Astrocyte (in vitro differentiated cells and primary cell): ENCODE data around the gene ARID2. TPM values are rescaled to one million over a fixed set of nuclear protein-coding genes. Genes with fewer than 3 reads are reported as not detected.

ENCODE experiments used
- DNase-seq: peaks from one replicate; pipeline ENCODE4 v3.0.0-alpha.2; 2010; ENCODE audit warnings: low read depth
- FAIRE-seq: peaks from 2 replicates; lab custom pipeline; 2011; peaks lifted over from hg19 to GRCh38; lab: Jason Lieb, UNC
- H2AFZ ChIP-seq: 2 replicates; pipeline ENCODE4 v1.6.0; 2012; ENCODE audit warnings: low read depth, low read length, inconsistent platforms
- H3K27ac ChIP-seq: 2 replicates; pipeline ENCODE4 v1.5.1; 2011; ENCODE audit warnings: low read depth, low read length, inconsistent platforms
- H3K27me3 ChIP-seq: 2 replicates; pipeline ENCODE4 v1.6.0; 2011; ENCODE audit warnings: low read length, inconsistent platforms; ENCODE audit not compliant: insufficient read depth
- H3K36me3 ChIP-seq: 2 replicates; pipeline ENCODE4 v1.5.1; 2011; ENCODE audit warnings: low read length, inconsistent platforms; ENCODE audit not compliant: insufficient read depth
- H3K4me1 ChIP-seq: 2 replicates; pipeline ENCODE4 v1.5.1; 2011; ENCODE audit warnings: low read length, inconsistent platforms; ENCODE audit not compliant: insufficient read depth
- H3K4me2 ChIP-seq: 2 replicates; pipeline ENCODE4 v1.6.0; 2012; ENCODE audit warnings: low read length, inconsistent platforms
- H3K4me3 ChIP-seq: 2 replicates; pipeline ENCODE4 v1.5.1; 2011; ENCODE audit warnings: low read depth, mild to moderate bottlenecking, low read length, inconsistent platforms; ENCODE audit not compliant: insufficient read depth
- H3K79me2 ChIP-seq: 2 replicates; pipeline ENCODE4 v1.6.0; 2012; ENCODE audit warnings: mild to moderate bottlenecking, low read length, inconsistent platforms; ENCODE audit not compliant: insufficient read depth
- H3K9ac ChIP-seq: 2 replicates; pipeline ENCODE4 v1.6.0; 2012; ENCODE audit warnings: mild to moderate bottlenecking, low read length, inconsistent platforms
- H3K9me3 ChIP-seq: 2 replicates; pipeline ENCODE4 v1.5.1; 2012; ENCODE audit warnings: low read depth, mild to moderate bottlenecking, low read length, inconsistent platforms; ENCODE audit not compliant: insufficient read depth
- H4K20me1 ChIP-seq: 2 replicates; pipeline ENCODE4 v1.6.0; 2012; ENCODE audit warnings: low read length, inconsistent platforms; ENCODE audit not compliant: insufficient read depth
- H3K27ac Mint-ChIP-seq: one replicate; pipeline ENCODE4 v1.8.0; 2021; ENCODE audit warnings: mild to moderate bottlenecking, mixed read lengths; ENCODE audit not compliant: unreplicated experiment
- H3K27me3 Mint-ChIP-seq: one replicate; pipeline ENCODE4 v1.8.0; 2021; ENCODE audit warnings: low read depth, mixed read lengths; ENCODE audit not compliant: unreplicated experiment
- H3K36me3 Mint-ChIP-seq: one replicate; pipeline ENCODE4 v1.8.0; 2021; ENCODE audit warnings: low read depth, mixed read lengths; ENCODE audit not compliant: unreplicated experiment
- H3K4me1 Mint-ChIP-seq: one replicate; pipeline ENCODE4 v1.8.0; 2021; ENCODE audit warnings: low read depth, mixed read lengths; ENCODE audit not compliant: unreplicated experiment
- H3K4me3 Mint-ChIP-seq: one replicate; pipeline ENCODE4 v1.8.0; 2021; ENCODE audit warnings: mild to moderate bottlenecking, moderate library complexity, mixed read lengths; ENCODE audit not compliant: unreplicated experiment
- H3K9me3 Mint-ChIP-seq: one replicate; pipeline ENCODE4 v1.8.0; 2021; ENCODE audit warnings: mild to moderate bottlenecking, mixed read lengths; ENCODE audit not compliant: unreplicated experiment
- CTCF ChIP-seq: IDR thresholded peaks from 2 replicates; pipeline ENCODE4 v1.5.1; 2011; ENCODE audit warnings: low read depth, mild to moderate bottlenecking, inconsistent platforms, low read length, moderate library complexity; ENCODE audit not compliant: insufficient read depth
- EZH2 ChIP-seq: IDR thresholded peaks from 2 replicates; pipeline ENCODE4 v1.6.1; 2012; ENCODE audit warnings: mild to moderate bottlenecking, low read length, inconsistent platforms; ENCODE audit not compliant: insufficient read depth
- total RNA-seq: library from RNA; stranded (reverse); gene quantifications from 2 replicates; pipeline ENCODE4 v1.2.1, GENCODE V29; 2021

The ARID2 gene
- total RNA-seq, 1 donor from 2014 or later = 23.8 TPM

DNA sequence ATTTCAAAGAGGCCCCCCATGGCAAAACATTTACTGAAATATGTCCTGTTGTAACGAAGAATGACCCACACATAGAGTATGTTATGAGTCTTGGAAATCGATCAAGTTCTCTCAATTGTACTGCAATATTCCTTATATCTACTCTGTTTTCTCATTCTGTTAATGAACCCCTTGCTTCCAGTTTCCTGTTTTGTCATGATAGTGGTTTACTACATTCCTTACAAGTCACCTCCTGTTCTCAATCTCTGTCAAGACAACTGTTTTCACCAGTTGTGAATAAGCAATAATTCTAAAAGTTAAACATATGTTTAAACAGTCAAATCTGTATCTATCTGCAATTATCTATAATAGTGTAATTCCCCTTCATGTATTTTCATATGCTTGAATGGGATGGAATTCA lies 16.4 kb upstream of the ARID2 start:
- no peaks in the 10 kb centered on the region for H3K79me2 ChIP-seq
- no peaks in the 10 kb centered on the region for H3K27me3 Mint-ChIP-seq
- FAIRE-seq (peak; percentile 54), DNase-seq (peak; percentile 56)
- H3K9ac ChIP-seq = no peak overlapping the region
- H3K9me3 Mint-ChIP-seq = no peaks in the 10 kb centered on the region
- no peak overlapping the region for H3K27ac Mint-ChIP-seq
- no peaks in the 10 kb centered on the region for H4K20me1 ChIP-seq
- H3K27me3 ChIP-seq = no peaks in the 10 kb centered on the region
- H3K9me3 ChIP-seq = no peaks in the 10 kb centered on the region
- no peaks in the 10 kb centered on the region for H3K36me3 Mint-ChIP-seq
- no peak overlapping the region for H3K4me3 ChIP-seq
- no peak overlapping the region for H3K4me3 Mint-ChIP-seq
- peaks cover 18% of the 10 kb centered on the region for H3K4me1 Mint-ChIP-seq
- H3K4me1 ChIP-seq = no peaks in the 10 kb centered on the region
- no peak overlapping the region for H3K27ac ChIP-seq
- no peak overlapping the region for H3K4me2 ChIP-seq
- no peaks in the 10 kb centered on the region for H3K36me3 ChIP-seq
- no peak overlapping the region for H2AFZ ChIP-seq
- TF ChIP-seq EZH2 = no peak

GRCh38 chr12:45718306-45718705 lies 11.2 kb upstream of the ARID2 start:
- no peak for FAIRE-seq
- H4K20me1 ChIP-seq = peaks cover 9% of the 10 kb centered on the region

GRCh38 chr12:45720069-45720468 lies 9.4 kb upstream of the ARID2 start:
- FAIRE-seq = no peak
- Mint-ChIP-seq H3K4me1 (peaks cover 7% of the 10 kb centered on the region), H3K9me3 (no peaks in the 10 kb centered on the region), H3K27ac (no peak overlapping the region), H3K27me3 (no peaks in the 10 kb centered on the region), H3K4me3 (no peak overlapping the region), H3K36me3 (no peaks in the 10 kb centered on the region)
- DNase-seq = no peak
- Histone ChIP-seq H4K20me1 (peaks cover 12% of the 10 kb centered on the region), H3K27me3 (no peaks in the 10 kb centered on the region), H3K4me1 (no peaks in the 10 kb centered on the region), H3K4me3 (no peak overlapping the region), H3K4me2 (no peak overlapping the region), H3K79me2 (peaks cover 51% of the 10 kb centered on the region), H3K36me3 (no peaks in the 10 kb centered on the region), H3K9ac (no peak overlapping the region), H2AFZ (no peak overlapping the region), H3K9me3 (no peaks in the 10 kb centered on the region), H3K27ac (no peak overlapping the region)
- TF ChIP-seq CTCF (no peak), EZH2 (no peak)

More at GRCh38 chr12:45718306-45718705, 11.2 kb upstream of the ARID2 start:
- no peaks in the 10 kb centered on the region for H3K36me3 Mint-ChIP-seq
- no peaks in the 10 kb centered on the region for H3K27me3 Mint-ChIP-seq
- no peak overlapping the region for H3K4me3 Mint-ChIP-seq
- DNase-seq = no peak
- TF ChIP-seq CTCF = no peak
- TF ChIP-seq EZH2 = no peak
- Histone ChIP-seq H3K4me1 (no peaks in the 10 kb centered on the region), H3K27ac (no peak overlapping the region), H3K79me2 (peaks cover 34% of the 10 kb centered on the region), H2AFZ (no peak overlapping the region), H3K9me3 (no peaks in the 10 kb centered on the region), H3K9ac (no peak overlapping the region), H3K4me2 (no peak overlapping the region), H3K4me3 (no peak overlapping the region), H3K27me3 (no peaks in the 10 kb centered on the region), H3K36me3 (no peaks in the 10 kb centered on the region)
- H3K4me1 Mint-ChIP-seq = peaks cover 3% of the 10 kb centered on the region
- no peaks in the 10 kb centered on the region for H3K9me3 Mint-ChIP-seq
- no peak overlapping the region for H3K27ac Mint-ChIP-seq
